H1 (cell line): ENCODE results near the gene KCNN4. TPM values are rescaled to one million over a fixed set of nuclear protein-coding genes. Genes with fewer than 3 reads are reported as not detected.

Source experiments
- CTCF ChIA-PET: fragments of 300-600 bp; sonication (Branson Sonifier 250); formaldehyde crosslinking; loops from one replicate; lab custom pipeline; 2021; ENCODE audit not compliant: partially characterized antibody; lab: Charles Lee
- POLR2A ChIA-PET: fragments of 300-600 bp; sonication (Branson Sonifier 250); formaldehyde crosslinking; loops from one replicate; lab custom pipeline; 2021; ENCODE audit warnings: inconsistent platforms; ENCODE audit not compliant: partially characterized antibody; lab: Charles Lee
- DNase-seq, 2 experiments: peaks; one replicate each; pipeline versions ENCODE4 v3.0.0 to v3.0.0-alpha.2; 2010 to 2022; ENCODE audit warnings: low spot score in 2 of 2, low read depth in 1 of 2, mixed read lengths in 1 of 2
- FAIRE-seq: peaks from 2 replicates; lab custom pipeline; 2011; peaks lifted over from hg19 to GRCh38; lab: Jason Lieb, UNC
- H2AFZ ChIP-seq: 2 replicates; pipeline ENCODE4 v1.8.1; 2012; ENCODE audit warnings: low read length, inconsistent platforms
- H2AK5ac ChIP-seq: 2 replicates; pipeline ENCODE4 v1.6.1; 2013; ENCODE audit warnings: low read depth, low read length
- H2BK120ac ChIP-seq: replicated peaks from 2 replicates; pipeline ENCODE3; 2013; ENCODE audit warnings: low read depth, low read length, inconsistent platforms
- H2BK12ac ChIP-seq: 2 replicates; pipeline ENCODE4 v1.6.1; 2013; ENCODE audit warnings: low read depth, low read length
- H2BK15ac ChIP-seq: 2 replicates; pipeline ENCODE4 v1.6.1; 2013; ENCODE audit warnings: low read length
- H2BK20ac ChIP-seq: 2 replicates; pipeline ENCODE4 v1.6.1; 2013; ENCODE audit warnings: low read length
- H2BK5ac ChIP-seq: 2 replicates; pipeline ENCODE4 v1.6.1; 2013; ENCODE audit warnings: low read depth, low read length
- H3K14ac ChIP-seq: 2 replicates; pipeline ENCODE4 v1.6.1; 2013; ENCODE audit warnings: inconsistent platforms; ENCODE audit not compliant: insufficient read length
- H3K18ac ChIP-seq: 2 replicates; pipeline ENCODE4 v1.6.1; 2013; ENCODE audit warnings: low read length; ENCODE audit errors: extremely low read depth
- H3K23ac ChIP-seq: 2 replicates; pipeline ENCODE4 v1.6.1; 2013; ENCODE audit warnings: inconsistent platforms; ENCODE audit not compliant: insufficient read length
- H3K23me2 ChIP-seq: 2 replicates; pipeline ENCODE4 v1.6.1; 2013; ENCODE audit warnings: low read depth, low read length
- H3K27ac ChIP-seq: 2 replicates; pipeline ENCODE4 v1.6.1; 2011; ENCODE audit warnings: low read depth, low read length, inconsistent platforms
- H3K27me3 ChIP-seq, 4 experiments: replicated peaks in 1 of 4; 1 replicate in 1 of 4; 2 replicates in 3 of 4; pipeline versions ENCODE4 v1.6.1 to v1.8.1; 2011 to 2013; ENCODE audit warnings: low read length in 3 of 4, mild to moderate bottlenecking in 3 of 4, inconsistent platforms in 2 of 4, mixed read lengths in 2 of 4, moderate library complexity in 1 of 4; ENCODE audit not compliant: control insufficient read depth in 3 of 4, insufficient read depth in 3 of 4; ENCODE audit errors: extremely low read depth in 1 of 4
- H3K36me3 ChIP-seq, 4 experiments: 2 replicates each; pipeline versions ENCODE4 v1.6.1 to v1.8.1; 2011 to 2013; ENCODE audit warnings: mild to moderate bottlenecking in 4 of 4, low read length in 3 of 4, moderate library complexity in 2 of 4, control low read depth in 1 of 4, inconsistent platforms in 1 of 4; ENCODE audit not compliant: insufficient read depth in 4 of 4, control insufficient read depth in 2 of 4
- H3K4ac ChIP-seq: replicated peaks from 2 replicates; pipeline ENCODE3; 2013; ENCODE audit warnings: low read length, low read depth, mixed read lengths, inconsistent platforms; ENCODE audit not compliant: insufficient read length
- H3K4me1 ChIP-seq, 4 experiments: replicated peaks in 1 of 4; 1 replicate in 1 of 4; 2 replicates in 3 of 4; pipeline versions ENCODE4 v1.6.1 to v1.8.1; 2011 to 2013; ENCODE audit warnings: low read length in 3 of 4, inconsistent platforms in 2 of 4, mixed read lengths in 1 of 4; ENCODE audit not compliant: insufficient read depth in 4 of 4, control insufficient read depth in 3 of 4
- H3K4me2 ChIP-seq, 2 experiments: 2 replicates each; pipeline versions ENCODE4 v1.6.1 to v1.8.1; 2011 to 2013; ENCODE audit warnings: low read depth in 2 of 2, low read length in 2 of 2, control low read depth in 1 of 2, inconsistent platforms in 1 of 2, mild to moderate bottlenecking in 1 of 2; ENCODE audit not compliant: insufficient read depth in 1 of 2
- H3K4me3 ChIP-seq, 4 experiments: fragments of 200-600, 300-600 bp in 1 of 4; sonication (generic), shearing (Covaris generic), sonication (Bioruptor Twin) in 1 of 4; 2 replicates each; pipeline versions ENCODE4 v1.5.1 to v1.8.1; 2011 to 2016; ENCODE audit warnings: low read length in 4 of 4, low read depth in 3 of 4, control low read depth in 2 of 4, inconsistent platforms in 2 of 4, mild to moderate bottlenecking in 2 of 4, mixed read lengths in 1 of 4, moderate library complexity in 1 of 4; ENCODE audit not compliant: insufficient read depth in 2 of 4; ENCODE audit errors: extremely low read depth in 1 of 4
- H3K56ac ChIP-seq: replicated peaks from 2 replicates; pipeline ENCODE3; 2013; ENCODE audit warnings: low read depth, mild to moderate bottlenecking, mixed read lengths, low read length, inconsistent platforms; ENCODE audit not compliant: insufficient read length
- H3K79me1 ChIP-seq: 2 replicates; pipeline ENCODE4 v1.6.1; 2013; ENCODE audit warnings: low read depth, low read length, control low read depth
- H3K79me2 ChIP-seq, 2 experiments: 2 replicates each; pipeline versions ENCODE4 v1.6.1 to v1.8.1; 2012 to 2013; ENCODE audit warnings: low read length in 2 of 2, mild to moderate bottlenecking in 2 of 2, inconsistent platforms in 1 of 2; ENCODE audit not compliant: insufficient read depth in 2 of 2, control insufficient read depth in 1 of 2
- H3K9ac ChIP-seq, 4 experiments: replicated peaks in 1 of 4; 1 replicate in 1 of 4; 2 replicates in 3 of 4; pipeline versions ENCODE4 v1.6.1 to v1.8.1; 2011 to 2013; ENCODE audit warnings: low read depth in 3 of 4, low read length in 3 of 4, control low read depth in 2 of 4, mild to moderate bottlenecking in 2 of 4, moderate library complexity in 2 of 4, inconsistent platforms in 1 of 4; ENCODE audit errors: extremely low read depth in 1 of 4
- H3K9me3 ChIP-seq, 2 experiments: 2 replicates each; pipeline versions ENCODE4 v1.6.1 to v1.8.1; 2012 to 2013; ENCODE audit warnings: mild to moderate bottlenecking in 2 of 2, moderate library complexity in 2 of 2, control low read depth in 1 of 2, inconsistent platforms in 1 of 2, low read depth in 1 of 2, low read length in 1 of 2, mixed read lengths in 1 of 2; ENCODE audit not compliant: insufficient read depth in 2 of 2
- H4K20me1 ChIP-seq, 2 experiments: replicated peaks in 1 of 2; 2 replicates each; pipeline versions ENCODE3 to v1.8.1; 2011 to 2013; ENCODE audit warnings: inconsistent platforms in 2 of 2, low read length in 2 of 2, mild to moderate bottlenecking in 1 of 2; ENCODE audit not compliant: insufficient read depth in 2 of 2, control insufficient read depth in 1 of 2
- H4K5ac ChIP-seq: 2 replicates; pipeline ENCODE4 v1.6.1; 2013; ENCODE audit warnings: low read length, low read depth, mixed read lengths, inconsistent platforms; ENCODE audit not compliant: insufficient read length
- H4K8ac ChIP-seq: 2 replicates; pipeline ENCODE4 v1.8.0; 2013; ENCODE audit warnings: mild to moderate bottlenecking, moderate library complexity, low read length, inconsistent platforms; ENCODE audit not compliant: insufficient read depth; ENCODE audit errors: extremely low read depth
- H4K91ac ChIP-seq: replicated peaks from 2 replicates; pipeline ENCODE3; 2013; ENCODE audit warnings: low read length, mixed read lengths, inconsistent platforms; ENCODE audit not compliant: insufficient read length
- GABPA ChIP-seq: IDR thresholded peaks from 2 replicates; pipeline ENCODE4 v1.6.1; 2011; ENCODE audit warnings: mild to moderate bottlenecking, low read length, moderate library complexity, borderline replicate concordance; ENCODE audit not compliant: insufficient read depth
- JUN ChIP-seq: IDR thresholded peaks from 2 replicates; pipeline ENCODE4 v1.6.1; 2011; ENCODE audit warnings: low read depth, mild to moderate bottlenecking, improper control_type of control experiment, low read length
- KDM1A ChIP-seq: fragments of 200-600, 300-600 bp; sonication (generic); IDR thresholded peaks from 2 replicates; pipeline ENCODE4 v1.7.1; 2016; ENCODE audit warnings: mild to moderate bottlenecking, low read length, borderline replicate concordance
- POLR2AphosphoS5 ChIP-seq: IDR thresholded peaks from 2 replicates; pipeline ENCODE4 v1.6.1; 2011; ENCODE audit warnings: low read depth, low read length
- SP1 ChIP-seq: IDR thresholded peaks from 2 replicates; pipeline ENCODE4 v1.6.1; 2011; ENCODE audit warnings: low read depth, low read length
- TAF1 ChIP-seq: IDR thresholded peaks from 2 replicates; pipeline ENCODE4 v1.6.1; 2011; ENCODE audit warnings: mild to moderate bottlenecking, low read depth, low read length
- WGBS, 2 experiments: shearing (Covaris generic) in 1 of 2; methylation state at CpG; one replicate each; pipeline versions ENCODE4 v1.1.6 to v1.1.7; 2013 to 2015; ENCODE audit warnings: low lambda C conversion rate in 2 of 2, mixed read lengths in 2 of 2, inconsistent platforms in 1 of 2, low coverage in 1 of 2, missing lambda C conversion rate in 1 of 2; ENCODE audit not compliant: insufficient replicate concordance in 2 of 2, insufficient coverage in 1 of 2, insufficient read length in 1 of 2; ENCODE audit errors: extremely low coverage in 1 of 2, missing lambda C conversion rate in 1 of 2; 5-methylcytosine and 5-hydroxymethylcytosine counted together
- polyA plus RNA-seq, 7 experiments: library from polyadenylated mRNA; depleted of rRNA in 3 of 7; stranded (reverse) in 5 of 7; unstranded in 2 of 7; fragments of >200 nt in 5 of 7; fragments of 200-250 nt in 2 of 7; gene quantifications; 1 replicate in 5 of 7; 2 replicates in 1 of 7; 4 replicates in 1 of 7; pipeline versions ENCODE4 v1.2.1 to v1.2.3, GENCODE V29; 2011 to 2013; ENCODE audit warnings: missing spikeins in 2 of 7, mixed read lengths in 2 of 7
- total RNA-seq: library from RNA; stranded (reverse); fragmentation: NEBNext Ultra II Directional; extraction: Animal tissue kit (Norgen Biotek cat#: 25700); gene quantifications from 2 replicates; pipeline ENCODE4 v1.2.1, GENCODE V29; 2021
- TF ChIP-seq, protein P1 (sequence below): IDR thresholded peaks from 2 replicates; pipeline ENCODE4 v1.6.1; 2012; ENCODE audit warnings: inconsistent platforms

The KCNN4 gene
- total and polyA plus RNA-seq, 2 of the 8 experiments (the other 6 are each of a cell fraction or from before 2014, with no cell fraction given), result 0.78 to 1.5 TPM

DNA sequence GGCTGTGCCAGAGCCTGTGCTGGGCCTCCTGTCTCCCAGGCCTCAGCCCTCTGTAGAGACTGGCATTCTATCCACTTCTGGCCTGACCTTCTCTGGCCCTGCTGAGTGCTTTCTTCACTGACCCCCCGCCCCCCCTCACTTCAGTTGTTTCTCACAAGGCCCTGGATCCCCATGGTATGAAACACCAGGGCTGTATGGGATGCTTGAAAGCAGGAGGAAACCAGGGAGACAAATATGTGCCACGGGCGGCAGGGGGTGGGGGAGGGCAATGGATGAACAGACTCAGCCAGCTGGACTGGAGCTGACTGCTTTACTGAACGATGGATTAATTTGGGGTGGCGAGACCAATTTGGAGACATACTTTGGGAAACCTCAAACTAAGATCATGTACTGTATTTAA lies 50.9 kb downstream of the KCNN4 start:
- Histone ChIP-seq H2BK12ac (no peak overlapping the region), H2BK15ac (no peak overlapping the region), H4K5ac (no peak overlapping the region), H2BK120ac (no peak overlapping the region), H4K91ac (no peak overlapping the region), H3K4ac (no peak overlapping the region), H3K36me3 (peaks cover 8 to 27% (median 17%) of the 10 kb centered on the region in 4 experiments; a peak in 6 of 8 replicates), H3K79me1 (no peaks in the 10 kb centered on the region), H4K20me1 (peaks cover 0 to 8% of the 10 kb centered on the region in 2 experiments), H3K27ac (no peak overlapping the region), H3K9ac (no peak overlapping the region), H3K23ac (no peak overlapping the region), H2AK5ac (no peak overlapping the region), H3K4me3 (no peak overlapping the region), H2BK20ac (no peak overlapping the region), H3K79me2 (no peaks in the 10 kb centered on the region), H3K23me2 (no peaks in the 10 kb centered on the region), H3K9me3 (no peaks in the 10 kb centered on the region), H2BK5ac (no peak overlapping the region), H3K27me3 (no peaks in the 10 kb centered on the region), H3K14ac (no peak overlapping the region), H3K56ac (no peak overlapping the region), H4K8ac (no peak overlapping the region), H3K4me1 (no peaks in the 10 kb centered on the region), H3K4me2 (no peak overlapping the region), H3K18ac (no peak overlapping the region), H2AFZ (no peak overlapping the region)
- ChIA-PET POLR2A (interaction anchor here (1.0 to 1.9 kb wide), 2 partner anchors 10 to 25 kb away, joined by 3 to 5 read pairs; partner anchors contain the start of gene SMG9), CTCF (interaction anchor here (0.5 to 1.6 kb wide), 4 partner anchors 8 to 431 kb away, joined by 3 to 6 read pairs (median 4); no protein-coding TSS in a partner anchor)
- 84% methylated on average over 5 of the region's 5 CpGs; no CpG with 5 or more reads in 1 of the 2 experiments for WGBS, 2 experiments
- TF ChIP-seq, protein P1, sequence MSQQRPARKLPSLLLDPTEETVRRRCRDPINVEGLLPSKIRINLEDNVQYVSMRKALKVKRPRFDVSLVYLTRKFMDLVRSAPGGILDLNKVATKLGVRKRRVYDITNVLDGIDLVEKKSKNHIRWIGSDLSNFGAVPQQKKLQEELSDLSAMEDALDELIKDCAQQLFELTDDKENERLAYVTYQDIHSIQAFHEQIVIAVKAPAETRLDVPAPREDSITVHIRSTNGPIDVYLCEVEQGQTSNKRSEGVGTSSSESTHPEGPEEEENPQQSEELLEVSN, result no peak
- TF ChIP-seq SP1 (no peak), GABPA (no peak), KDM1A (no peak), POLR2AphosphoS5 (no peak), JUN (no peak), TAF1 (no peak)
- DNase-seq (no peak), FAIRE-seq (no peak)
